DOHH2 (cell line): Measurements from ENCODE around the gene HIBADH.

Experiments
- H3F3A ChIP-seq: fragments of 200-600 bp; sonication (generic), shearing (Covaris generic); 2 replicates; pipeline ENCODE4 v1.6.0; 2016; ENCODE audit warnings: antibody characterized with exemption, mild to moderate bottlenecking; ENCODE audit not compliant: control insufficient read depth, insufficient read depth
- H3K27ac ChIP-seq: fragments of 200-600 bp; sonication (generic); 2 replicates; pipeline ENCODE4 v1.5.1; 2014; ENCODE audit warnings: low read depth, mild to moderate bottlenecking, low read length, moderate library complexity
- H3K27me3 ChIP-seq: fragments of 200-600 bp; sonication (generic); 2 replicates; pipeline ENCODE4 v1.6.1; 2014; ENCODE audit warnings: mild to moderate bottlenecking, low read length, mixed read lengths; ENCODE audit not compliant: control insufficient read depth
- H3K36me3 ChIP-seq: fragments of 200-600 bp; sonication (generic); 2 replicates; pipeline ENCODE4 v1.6.1; 2014; ENCODE audit warnings: mild to moderate bottlenecking, low read length, moderate library complexity, mixed read lengths; ENCODE audit not compliant: control insufficient read depth
- H3K4me1 ChIP-seq: fragments of 200-600 bp; sonication (generic); 2 replicates; pipeline ENCODE4 v1.6.1; 2014; ENCODE audit warnings: mild to moderate bottlenecking, low read length, mixed read lengths; ENCODE audit not compliant: control insufficient read depth
- H3K4me2 ChIP-seq: fragments of 200-600 bp; sonication (generic); 2 replicates; pipeline ENCODE4 v1.6.0; 2014; ENCODE audit warnings: mild to moderate bottlenecking, low read length, moderate library complexity
- H3K4me3 ChIP-seq: fragments of 200-600 bp; sonication (generic); 2 replicates; pipeline ENCODE4 v1.5.1; 2014; ENCODE audit warnings: mild to moderate bottlenecking, low read length, mixed read lengths
- H3K79me2 ChIP-seq: fragments of 200-600 bp; sonication (generic); 2 replicates; pipeline ENCODE4 v1.6.1; 2014; ENCODE audit warnings: mild to moderate bottlenecking, low read length, mixed read lengths; ENCODE audit not compliant: control insufficient read depth
- H3K9me2 ChIP-seq: fragments of 200-600 bp; sonication (generic); replicated peaks from 2 replicates; pipeline ENCODE4 v1.6.1; 2014; ENCODE audit warnings: mild to moderate bottlenecking, low read length, mixed read lengths; ENCODE audit not compliant: control insufficient read depth
- H3K9me3 ChIP-seq: fragments of 200-600 bp; sonication (generic); 2 replicates; pipeline ENCODE4 v1.6.1; 2014; ENCODE audit warnings: antibody characterized with exemption, low read length, mixed read lengths; ENCODE audit not compliant: control insufficient read depth, insufficient read depth
- H4K20me1 ChIP-seq: fragments of 200-600 bp; sonication (generic); 2 replicates; pipeline ENCODE4 v1.6.0; 2014; ENCODE audit warnings: low read depth, mild to moderate bottlenecking, antibody characterized with exemption, low read length, moderate library complexity; ENCODE audit not compliant: control insufficient read depth, insufficient read depth
- EZH2phosphoT487 ChIP-seq: fragments of 200-600 bp; sonication (generic); IDR thresholded peaks from 2 replicates; pipeline ENCODE4 v1.6.1; 2017; ENCODE audit warnings: borderline replicate concordance, mild to moderate bottlenecking, antibody characterized with exemption, low read length, moderate library complexity, mixed read lengths
- TF ChIP-seq, protein P1 (sequence below): fragments of 200-600 bp; sonication (generic); IDR thresholded peaks from one replicate; pipeline ENCODE4 v1.5.1; 2014; ENCODE audit warnings: antibody characterized with exemption, mild to moderate bottlenecking, low read depth, low read length; ENCODE audit not compliant: poor library complexity, severe bottlenecking

HIBADH gene

DNA sequence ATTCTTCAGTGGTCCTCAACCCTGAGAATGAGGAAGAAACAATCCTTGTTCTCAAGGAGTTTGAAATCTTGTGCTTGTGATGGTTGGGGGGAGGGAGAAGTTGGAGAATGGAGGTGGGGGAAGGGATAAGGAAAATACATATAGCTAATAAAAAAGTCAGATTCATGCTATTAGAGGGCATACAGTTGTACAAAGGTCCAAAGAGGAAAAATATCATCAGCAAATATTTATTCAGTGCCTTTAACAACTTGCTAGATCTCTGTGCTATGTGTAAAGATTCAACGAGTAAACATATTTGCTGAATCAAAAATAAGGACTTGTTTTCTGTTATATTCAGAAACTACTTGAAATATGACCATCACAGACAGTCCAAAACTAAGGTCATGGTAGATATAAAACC, 114.4 kb downstream of the HIBADH start:
- H3K4me3 ChIP-seq, result no peak overlapping the region
- no peaks in the 10 kb centered on the region for H3F3A ChIP-seq
- no peaks in the 10 kb centered on the region for H3K9me2 ChIP-seq
- no peaks in the 10 kb centered on the region for H3K79me2 ChIP-seq
- no peaks in the 10 kb centered on the region for H3K4me1 ChIP-seq
- H3K9me3 ChIP-seq, result no peaks in the 10 kb centered on the region
- no peaks in the 10 kb centered on the region for H3K27me3 ChIP-seq
- H3K4me2 ChIP-seq, result no peak overlapping the region
- H3K36me3 ChIP-seq, result no peaks in the 10 kb centered on the region
- H4K20me1 ChIP-seq, result no peaks in the 10 kb centered on the region
- TF ChIP-seq, protein P1, sequence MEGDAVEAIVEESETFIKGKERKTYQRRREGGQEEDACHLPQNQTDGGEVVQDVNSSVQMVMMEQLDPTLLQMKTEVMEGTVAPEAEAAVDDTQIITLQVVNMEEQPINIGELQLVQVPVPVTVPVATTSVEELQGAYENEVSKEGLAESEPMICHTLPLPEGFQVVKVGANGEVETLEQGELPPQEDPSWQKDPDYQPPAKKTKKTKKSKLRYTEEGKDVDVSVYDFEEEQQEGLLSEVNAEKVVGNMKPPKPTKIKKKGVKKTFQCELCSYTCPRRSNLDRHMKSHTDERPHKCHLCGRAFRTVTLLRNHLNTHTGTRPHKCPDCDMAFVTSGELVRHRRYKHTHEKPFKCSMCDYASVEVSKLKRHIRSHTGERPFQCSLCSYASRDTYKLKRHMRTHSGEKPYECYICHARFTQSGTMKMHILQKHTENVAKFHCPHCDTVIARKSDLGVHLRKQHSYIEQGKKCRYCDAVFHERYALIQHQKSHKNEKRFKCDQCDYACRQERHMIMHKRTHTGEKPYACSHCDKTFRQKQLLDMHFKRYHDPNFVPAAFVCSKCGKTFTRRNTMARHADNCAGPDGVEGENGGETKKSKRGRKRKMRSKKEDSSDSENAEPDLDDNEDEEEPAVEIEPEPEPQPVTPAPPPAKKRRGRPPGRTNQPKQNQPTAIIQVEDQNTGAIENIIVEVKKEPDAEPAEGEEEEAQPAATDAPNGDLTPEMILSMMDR, result no peak
- TF ChIP-seq EZH2phosphoT487, result no peak
- H3K27ac ChIP-seq, result no peak overlapping the region

DNA sequence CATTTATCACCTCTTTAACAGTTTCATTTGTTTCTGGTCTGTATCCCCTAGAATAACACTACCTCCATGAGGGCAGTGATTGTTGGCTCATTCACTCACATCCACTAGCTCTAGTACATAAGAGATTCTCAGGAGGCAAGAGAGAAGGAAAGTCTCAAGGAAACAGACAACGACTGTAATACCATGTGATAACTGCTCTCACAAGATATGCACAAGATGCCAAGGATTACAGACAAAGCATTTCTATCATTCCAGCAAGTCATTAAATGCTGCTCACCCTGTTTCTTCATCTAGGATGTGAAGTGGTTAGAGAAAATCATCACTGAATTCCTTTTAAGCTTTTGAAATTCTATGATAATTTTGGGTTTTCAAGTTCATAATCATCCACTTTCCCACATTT, 115.3 kb downstream of the HIBADH start:
- Histone ChIP-seq H3K36me3 (no peaks in the 10 kb centered on the region), H3F3A (no peaks in the 10 kb centered on the region), H3K9me3 (no peaks in the 10 kb centered on the region), H3K4me2 (no peak overlapping the region), H4K20me1 (no peaks in the 10 kb centered on the region), H3K4me3 (no peak overlapping the region), H3K79me2 (no peaks in the 10 kb centered on the region), H3K27me3 (no peaks in the 10 kb centered on the region), H3K9me2 (no peaks in the 10 kb centered on the region), H3K27ac (no peak overlapping the region), H3K4me1 (no peaks in the 10 kb centered on the region)
- TF ChIP-seq EZH2phosphoT487, result no peak
- TF ChIP-seq, protein P1, result no peak

DNA sequence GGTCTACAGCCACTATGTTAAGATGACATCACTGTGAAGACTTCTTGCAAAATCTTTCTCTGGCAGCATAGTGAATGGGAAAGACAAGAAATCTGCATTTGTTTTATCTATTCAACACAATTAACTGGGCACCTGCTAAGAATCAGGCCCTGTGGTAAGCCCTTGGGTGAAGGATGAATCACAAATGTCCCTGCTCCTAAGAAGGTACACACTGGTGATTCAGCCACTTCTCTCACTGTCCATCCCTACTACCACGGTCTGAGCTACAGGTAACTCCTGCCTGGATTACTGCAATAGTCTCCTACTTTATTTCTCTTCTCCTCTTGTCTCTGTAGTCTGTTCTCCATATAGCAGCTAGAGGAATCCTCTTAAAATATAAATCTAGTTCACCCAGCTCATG, 116.1 kb downstream of the HIBADH start:
- peaks cover 1% of the 10 kb centered on the region; the same call in 1 of the 2 replicates for H3K9me3 ChIP-seq
- H3K4me3 ChIP-seq, result no peak overlapping the region
- H3K27ac ChIP-seq, result no peak overlapping the region
- no peak overlapping the region for H3K4me2 ChIP-seq
- no peaks in the 10 kb centered on the region for H3K27me3 ChIP-seq
- H3K9me2 ChIP-seq, result no peaks in the 10 kb centered on the region
- no peaks in the 10 kb centered on the region for H3F3A ChIP-seq
- TF ChIP-seq, protein P1, result no peak
- TF ChIP-seq EZH2phosphoT487, result no peak
- H3K4me1 ChIP-seq, result no peaks in the 10 kb centered on the region
- no peaks in the 10 kb centered on the region for H3K79me2 ChIP-seq
- peaks cover 5% of the 10 kb centered on the region for H3K36me3 ChIP-seq
- no peaks in the 10 kb centered on the region for H4K20me1 ChIP-seq

DNA sequence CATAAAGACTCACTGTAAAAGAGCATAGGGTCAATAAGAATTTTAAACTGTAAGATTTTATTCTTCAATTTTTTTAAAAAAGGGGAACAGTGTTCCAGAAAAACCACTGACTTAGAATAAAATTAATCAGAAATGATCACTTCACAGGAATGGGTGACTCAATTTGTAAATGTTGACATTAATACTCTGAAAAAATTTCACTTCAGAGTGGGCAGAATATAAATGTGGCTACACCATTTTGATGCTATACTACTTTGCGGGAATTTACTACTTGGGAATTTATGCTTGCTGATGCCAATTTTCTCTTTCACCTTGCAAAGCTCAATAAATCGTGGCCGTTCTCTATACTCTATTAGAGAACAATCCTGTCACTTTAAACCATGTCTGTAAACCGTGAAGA, 126.9 kb downstream of the HIBADH start:
- Histone ChIP-seq H3K9me2 (no peaks in the 10 kb centered on the region), H4K20me1 (no peaks in the 10 kb centered on the region), H3K27me3 (no peaks in the 10 kb centered on the region), H3K9me3 (no peaks in the 10 kb centered on the region), H3K4me2 (no peak overlapping the region), H3F3A (no peaks in the 10 kb centered on the region), H3K4me3 (no peak overlapping the region), H3K79me2 (no peaks in the 10 kb centered on the region), H3K27ac (no peak overlapping the region), H3K36me3 (peaks cover 9% of the 10 kb centered on the region), H3K4me1 (no peaks in the 10 kb centered on the region)
- TF ChIP-seq, protein P1, result no peak
- TF ChIP-seq EZH2phosphoT487, result no peak
